Measurements from ENCODE around the gene NRK. TPM values are rescaled to one million over a fixed set of nuclear protein-coding genes. Genes with fewer than 3 reads are reported as not detected.

NRK gene
- total RNA-seq, 1 experiment from 2014 or later, result 0.05 TPM

GRCh38 chrX:105972690-105973386, 150.5 kb downstream of the NRK start:
- DNase-seq (ENCODE audit: low read depth, low spot score), result no peak
- Histone ChIP-seq H3K4me2 (ENCODE audit: low read length) (no peak overlapping the region), H3K27ac (ENCODE audit: low read depth, low read length) (no peak overlapping the region), H3K79me2 (ENCODE audit: insufficient read depth, low read length) (no peaks in the 10 kb centered on the region), H4K20me1 (ENCODE audit: insufficient read depth) (no peaks in the 10 kb centered on the region), H3K27me3 (ENCODE audit: insufficient read depth, low read length) (no peaks in the 10 kb centered on the region), H3K4me1 (ENCODE audit: control insufficient read depth in 1 of 2, insufficient read depth in 2 of 2, low read length in 2 of 2) (no peaks in the 10 kb centered on the region), H3K9me2 (ENCODE audit: insufficient read depth) (no peaks in the 10 kb centered on the region), H3K9ac (ENCODE audit: low read length) (no peak overlapping the region), H2AFZ (ENCODE audit: low read depth, low read length, poor library complexity, severe bottlenecking) (no peak overlapping the region), H3K4me3 (replicated peaks in 1 of 2; ENCODE audit: low read depth in 1 of 2, low read length in 2 of 2) (no peak overlapping the region), H3K36me3 (ENCODE audit: control insufficient read depth in 1 of 2, insufficient read depth in 2 of 2, low read length in 2 of 2) (no peaks in the 10 kb centered on the region), H3K9me3 (ENCODE audit: control insufficient read depth in 1 of 2, insufficient read depth in 1 of 2, low read depth in 1 of 2, low read length in 2 of 2) (no peaks in the 10 kb centered on the region)
- no peak for TF ChIP-seq SRF (IDR thresholded peaks at IDR 0.05; ENCODE audit: low read depth)
- TF ChIP-seq JUND (IDR thresholded peaks at IDR 0.05), result no peak
- TF ChIP-seq REST (IDR thresholded peaks at IDR 0.05; ENCODE audit: low read depth), result no peak
- TF ChIP-seq RAD21 (IDR thresholded peaks at IDR 0.05; ENCODE audit: low read depth), result no peak
- no peak for TF ChIP-seq ZNF274 (IDR thresholded peaks at IDR 0.05; ENCODE audit: low read depth, low read length)
- TF ChIP-seq ELF1 (IDR thresholded peaks at IDR 0.05; ENCODE audit: borderline replicate concordance, low read depth), result no peak
- no peak for TF ChIP-seq CEBPB (IDR thresholded peaks at IDR 0.05; ENCODE audit: low read depth)
- no peak for TF ChIP-seq FOSL1 (IDR thresholded peaks at IDR 0.05; ENCODE audit: low read depth)
- no peak for TF ChIP-seq MAX (IDR thresholded peaks at IDR 0.05)
- TF ChIP-seq CTCF (IDR thresholded peaks at IDR 0.05 in 2 of 3, conservative IDR thresholded peaks at IDR 0.05 in 1 of 3; ENCODE audit: borderline replicate concordance in 1 of 3, insufficient read depth in 1 of 3, low read depth in 2 of 3, low read length in 2 of 3), result no peak
- no peak for TF ChIP-seq POLR2AphosphoS5 (IDR thresholded peaks at IDR 0.05; ENCODE audit: low read depth, low read length)
- no peak for TF ChIP-seq ZBTB33 (IDR thresholded peaks at IDR 0.05; ENCODE audit: extremely low read depth, insufficient replicate concordance, low read length)
- no peak for TF ChIP-seq EZH2 (IDR thresholded peaks at IDR 0.05)
- ChIA-PET RAD21 (ENCODE audit: low non-redundant PET in 1 of 2, low total read pairs in 2 of 2, uncharacterized antibody in 2 of 2, unreplicated experiment in 2 of 2) (no interaction called here), CTCF (no interaction called here), POLR2A (no interaction called here)
- no TSS peak for BruUV-seq (replicated peaks)
- intact Hi-C loops (cut with micrococcal nuclease), result no loop called here
- no peak for ATAC-seq
